ENCODE results near the gene FERD3L.
A peak's percentile ranks its signal among the peaks of the same experiment; 100 is the strongest.

FERD3L gene

DNA sequence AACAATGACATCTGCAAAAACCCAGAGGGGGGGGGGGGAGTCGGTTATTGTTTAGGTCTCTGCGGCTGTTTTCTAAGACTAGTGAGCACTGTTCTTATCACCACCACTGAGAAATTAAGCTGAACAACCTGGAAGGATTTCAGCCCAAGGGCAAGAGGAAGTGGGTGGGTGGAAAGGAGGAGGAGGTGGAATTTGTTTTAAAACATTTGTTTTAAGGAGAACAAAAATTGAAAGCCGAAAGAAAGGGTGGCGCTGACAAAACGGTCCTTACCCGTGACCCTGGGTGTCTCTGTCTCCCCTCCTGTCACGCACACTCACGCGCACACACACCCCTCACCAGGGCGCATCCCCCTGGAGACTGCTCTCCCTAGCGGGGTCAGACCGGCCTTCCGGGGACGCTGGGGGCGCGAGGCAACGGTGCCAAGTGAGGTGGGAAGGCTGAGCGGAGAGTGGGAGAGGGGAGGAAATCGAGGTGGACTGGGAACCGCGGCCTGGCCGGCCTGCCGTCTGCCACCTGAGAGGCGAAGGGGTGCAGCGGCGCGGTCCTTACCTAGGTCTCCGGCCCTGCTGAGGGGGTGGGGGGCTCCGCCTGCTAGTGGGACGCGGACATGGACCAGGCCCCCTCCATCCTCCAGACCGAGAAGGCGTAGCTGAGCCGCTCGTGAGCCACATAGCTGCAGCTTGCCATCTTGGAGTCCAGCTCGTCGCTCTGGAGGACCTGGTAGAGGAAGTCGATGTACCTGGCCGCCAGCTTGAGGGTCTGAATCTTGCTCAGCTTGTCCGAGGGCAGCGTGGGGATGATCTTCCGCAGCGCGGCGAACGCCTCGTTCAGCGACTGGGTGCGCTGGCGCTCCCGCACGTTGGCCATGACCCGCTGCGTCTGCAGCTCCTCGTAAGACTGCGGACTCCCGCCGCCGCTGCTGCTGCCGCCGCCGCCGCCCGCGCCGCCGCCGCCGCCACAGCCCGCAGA, 28.8 kb downstream of the FERD3L start:
- peak in 1 of 2 experiments; percentile 56 for DNase-seq

DNA sequence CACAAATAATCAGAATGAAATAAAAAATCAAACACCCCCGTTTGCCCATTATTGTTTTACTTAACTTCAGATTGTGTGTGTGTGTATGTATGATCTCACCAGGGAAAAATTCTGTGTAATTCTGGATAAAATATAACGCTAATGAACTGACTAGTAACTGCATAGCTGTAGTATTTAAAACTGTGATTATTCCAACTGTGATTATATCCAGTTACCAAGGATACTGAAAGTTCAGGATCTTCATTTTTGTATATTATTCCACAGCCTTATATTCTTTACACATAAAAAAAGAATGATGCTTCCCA, 30.7 kb downstream of the FERD3L start:
- no peak for DNase-seq

DNA sequence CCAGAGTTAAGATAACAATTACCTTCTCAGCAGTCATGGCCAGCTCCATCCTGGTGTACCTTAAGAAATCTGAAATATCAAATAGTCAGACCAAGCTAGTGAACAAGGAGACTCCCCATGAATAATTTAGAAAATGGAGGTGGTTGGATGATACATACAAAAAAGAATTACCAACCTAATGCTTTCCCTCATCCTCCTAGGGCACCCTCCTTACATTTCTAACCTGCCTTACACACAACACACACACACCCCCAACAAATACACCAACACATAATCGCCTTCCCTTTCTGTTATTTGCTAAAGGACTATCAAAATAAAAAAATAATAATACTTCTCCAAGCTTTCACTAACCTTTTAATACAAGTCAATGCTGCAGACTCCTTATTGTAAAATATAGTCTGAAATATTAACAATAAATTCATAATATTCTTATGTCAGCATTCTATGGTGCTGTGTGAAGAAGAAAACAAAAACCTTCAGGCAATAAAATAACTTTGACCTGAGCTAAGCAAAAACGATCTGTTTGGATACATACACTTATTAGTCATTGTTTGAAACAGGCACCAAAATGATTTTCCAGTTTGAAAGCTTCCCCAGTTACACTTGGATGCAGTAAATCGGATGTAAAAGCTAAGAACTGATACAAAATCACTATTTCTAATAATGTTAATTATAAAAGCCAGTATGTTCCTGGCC, 31.2 kb downstream of the FERD3L start:
- DNase-seq: no peak

DNA sequence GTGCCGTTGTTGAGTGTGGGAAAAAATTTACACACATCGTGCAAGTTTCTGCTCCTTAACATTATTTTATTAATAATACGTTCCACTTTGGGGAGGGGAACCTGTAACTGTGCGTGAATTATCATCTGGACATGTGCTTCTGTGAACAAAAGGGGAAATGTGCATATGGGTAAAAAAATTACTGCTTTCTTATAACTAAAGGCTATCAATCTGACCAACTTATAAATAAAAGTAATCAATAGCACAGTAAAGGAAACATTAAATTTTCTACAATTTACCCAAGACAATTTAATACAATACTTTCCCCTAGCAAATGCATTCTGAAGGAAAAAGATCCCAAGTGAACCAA, 32.2 kb downstream of the FERD3L start:
- DNase-seq: no peak

- DNase-seq: no peak
Measured at GRCh38 chr7:19112274-19113001, 32.8 kb downstream of the FERD3L start.

GRCh38 chr7:19111474-19112273, 33.5 kb downstream of the FERD3L start:
- no peak for DNase-seq

- DNase-seq: no peak
Measured at GRCh38 chr7:19110776-19111175, 34.4 kb downstream of the FERD3L start.

DNA sequence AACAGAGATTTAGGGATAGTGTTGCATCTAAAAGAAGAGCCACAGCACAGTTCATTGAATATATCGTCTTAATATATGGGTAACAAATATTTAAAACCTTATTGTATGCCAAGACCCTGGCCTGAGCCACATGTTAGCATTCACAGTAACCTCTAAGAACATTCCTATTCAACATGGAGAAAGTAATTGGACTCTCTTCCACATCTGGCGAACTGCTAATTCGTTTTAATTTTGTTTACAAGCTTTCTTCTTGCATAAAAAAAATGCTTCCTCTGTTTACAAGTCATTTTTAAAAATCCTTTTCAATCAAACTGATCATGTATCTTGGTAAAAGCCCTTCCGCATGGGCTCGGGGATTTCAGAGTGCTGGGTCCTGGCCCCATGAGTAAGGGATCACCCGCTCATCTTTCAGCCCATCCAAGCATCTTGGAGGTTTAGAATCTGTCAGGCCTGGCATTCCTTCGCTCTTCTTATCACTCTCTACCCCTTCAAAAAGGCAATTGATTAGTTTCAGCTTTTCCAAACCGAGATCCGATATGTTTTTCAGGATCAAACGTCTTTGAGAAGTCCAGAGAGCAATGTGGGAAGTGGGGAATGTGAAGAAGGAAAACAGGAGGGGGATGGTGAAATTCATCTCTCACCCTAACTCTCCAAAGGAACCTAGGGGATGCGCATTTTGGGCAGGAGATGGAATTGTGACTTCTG, 35.0 kb downstream of the FERD3L start:
- DNase-seq: no peak

DNA sequence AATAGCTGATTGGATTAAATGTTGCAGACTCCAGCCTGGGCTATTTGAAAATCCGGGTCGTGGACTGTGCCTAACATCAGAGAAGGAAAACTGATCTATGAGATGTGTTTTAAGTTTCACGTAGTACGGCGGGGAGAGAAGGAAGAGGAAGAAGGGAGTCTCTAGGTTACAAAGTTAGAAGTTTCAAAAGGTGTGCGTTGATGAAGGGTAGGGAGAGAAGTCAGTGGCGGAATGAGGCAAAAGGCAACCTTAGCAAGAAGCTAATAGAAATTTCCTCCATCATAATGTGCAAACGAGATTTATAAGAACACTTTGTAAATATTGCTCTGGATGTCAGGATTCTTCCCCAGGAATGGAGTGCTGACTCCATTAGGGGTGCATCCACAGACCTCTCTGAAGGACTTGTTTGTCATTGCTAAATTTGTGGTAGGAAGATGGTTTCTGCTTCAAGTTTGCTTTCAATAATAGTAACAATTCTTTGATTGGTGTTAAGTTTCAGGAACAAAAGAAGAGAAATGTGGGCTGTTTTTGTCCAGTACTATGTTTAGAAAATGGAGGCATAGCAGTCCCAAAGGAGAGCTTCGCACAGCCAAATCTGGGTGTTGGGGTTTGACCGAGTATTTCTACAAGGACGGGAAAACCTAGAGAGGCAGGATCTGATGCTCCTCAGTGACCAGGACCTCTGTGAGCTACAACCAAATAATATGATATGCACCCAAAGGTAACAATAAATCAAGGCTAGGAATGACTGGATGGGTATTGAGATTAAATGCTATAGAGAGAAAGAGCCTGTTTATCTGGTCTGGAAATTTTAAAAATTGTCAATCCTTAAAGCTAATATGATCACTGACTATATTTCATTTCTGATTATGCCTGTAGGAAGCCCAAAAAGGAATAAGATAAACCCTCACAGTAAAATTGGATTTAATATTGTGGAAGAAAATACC, 35.9 kb downstream of the FERD3L start:
- DNase-seq: no peak

DNA sequence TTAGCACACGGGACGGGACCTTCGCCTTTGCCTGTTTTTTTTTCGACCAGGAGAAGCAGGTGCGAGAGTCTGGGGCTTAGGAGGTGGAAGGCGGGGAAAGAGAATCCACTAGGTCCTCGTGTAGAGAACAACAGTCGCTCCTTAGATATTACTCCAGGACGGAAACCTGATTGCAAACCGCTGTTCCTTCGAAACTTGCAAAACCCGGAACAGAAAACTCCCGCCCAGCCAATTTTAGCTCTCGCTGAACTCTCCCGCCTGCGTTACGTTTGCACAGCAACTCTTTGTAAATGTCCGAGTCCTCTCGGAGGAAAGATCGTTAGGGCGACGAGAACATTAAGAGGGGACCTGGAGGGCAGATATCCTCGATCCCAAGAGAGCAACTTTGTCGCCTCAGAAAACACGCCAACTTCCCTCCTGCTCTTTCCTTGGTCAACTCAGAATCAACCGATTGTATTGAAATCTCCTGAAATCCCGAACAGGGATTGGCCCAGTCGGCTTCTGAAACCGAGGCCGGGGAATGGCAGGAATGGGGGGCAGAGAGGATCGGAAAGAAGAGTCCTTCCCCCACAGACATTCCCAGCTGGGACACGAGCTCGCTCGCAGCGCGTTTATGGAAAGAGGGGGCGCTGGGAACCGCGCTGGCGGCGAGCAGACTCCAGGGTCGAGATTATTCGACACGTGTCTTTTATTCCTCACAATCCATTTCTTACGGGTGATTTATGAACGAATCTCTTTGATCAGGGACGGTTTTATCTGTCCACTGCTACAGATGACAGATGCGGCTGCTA, 37.7 kb downstream of the FERD3L start:
- no peak for DNase-seq

GRCh38 chr7:19107081-19107355, 38.2 kb downstream of the FERD3L start:
- DNase-seq: no peak

GRCh38 chr7:19106241-19107080, 38.8 kb downstream of the FERD3L start:
- DNase-seq: no peak

DNA sequence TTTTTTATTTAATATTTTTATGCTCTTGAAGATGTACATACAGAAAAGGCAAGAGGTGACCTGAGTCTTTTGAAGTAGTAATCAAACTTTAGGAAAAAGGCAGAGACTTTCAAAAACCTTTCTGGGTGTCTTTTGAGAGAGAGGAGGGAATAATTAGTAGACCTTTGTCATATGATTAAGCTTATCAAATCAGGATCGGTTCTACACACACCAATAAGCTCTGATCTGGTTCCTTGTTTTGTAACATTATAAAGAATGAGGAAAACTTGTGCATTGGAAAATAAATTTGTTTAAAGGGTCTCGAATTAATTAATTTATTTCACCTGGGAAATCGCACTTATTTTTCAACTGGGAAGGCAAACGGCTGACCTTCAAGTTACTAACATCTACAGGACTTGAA, 39.7 kb downstream of the FERD3L start:
- DNase-seq: no peak

- no peak for DNase-seq
Measured at GRCh38 chr7:19104811-19105210, 40.4 kb downstream of the FERD3L start.

DNA sequence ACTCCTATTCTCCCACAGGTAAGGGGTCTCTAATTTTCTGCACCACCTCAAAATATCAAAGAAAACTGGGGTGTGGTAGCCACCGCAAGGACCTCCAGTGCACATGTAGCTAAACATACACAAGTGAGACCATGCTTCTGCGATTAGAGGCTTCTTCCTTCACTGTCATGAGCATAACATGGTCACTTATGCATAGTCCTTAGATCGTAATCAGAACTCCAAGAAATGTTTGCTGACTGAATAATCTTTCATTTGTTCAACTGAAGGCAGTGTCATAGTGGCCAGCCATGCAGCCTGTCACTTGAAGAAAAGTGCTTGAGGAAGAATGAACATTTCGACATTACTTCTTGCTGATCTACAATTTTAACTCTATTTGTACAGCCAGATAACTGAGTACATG, 42.3 kb downstream of the FERD3L start:
- no peak for DNase-seq

- no peak for DNase-seq
Measured at GRCh38 chr7:19101909-19102308, 43.3 kb downstream of the FERD3L start.

- DNase-seq: no peak
Measured at GRCh38 chr7:19101472-19101871, 43.7 kb downstream of the FERD3L start.

DNA sequence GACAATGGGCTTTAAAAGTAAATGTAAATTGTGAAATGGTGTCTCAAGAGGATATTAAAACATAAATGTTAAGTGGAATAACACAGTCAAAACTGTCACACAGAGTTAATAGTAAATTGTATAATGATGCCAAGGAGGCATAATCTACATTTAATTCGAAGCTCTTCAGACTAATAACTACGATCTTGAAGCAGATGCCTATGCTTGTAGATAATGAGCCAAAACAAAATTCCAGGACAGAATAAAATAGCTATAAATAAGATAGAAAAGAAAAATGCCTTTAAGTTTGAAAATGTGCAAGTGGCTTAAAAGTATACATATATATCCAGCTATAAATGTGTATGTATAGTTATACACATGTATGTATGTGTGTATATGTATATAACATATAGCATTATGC, 45.3 kb downstream of the FERD3L start:
- no peak for DNase-seq

DNA sequence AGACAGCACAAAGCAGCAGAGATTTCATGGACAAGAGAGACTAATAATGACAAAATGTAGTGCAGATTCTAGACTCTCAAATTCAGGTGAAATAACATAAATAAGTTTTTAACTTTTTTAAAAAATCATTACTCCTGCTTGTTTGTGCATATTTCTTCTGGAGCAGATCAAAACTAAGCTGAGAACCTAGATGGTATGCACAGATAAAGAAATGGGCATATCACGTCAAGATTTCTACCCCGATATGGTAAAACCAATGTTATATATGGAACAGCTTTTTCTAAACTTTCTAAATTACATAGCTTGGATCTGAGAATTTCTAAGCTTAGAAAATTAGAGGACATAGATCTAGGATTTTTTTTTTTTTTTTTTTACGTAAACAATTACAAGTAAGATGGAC, 46.0 kb downstream of the FERD3L start:
- DNase-seq: no peak

GRCh38 chr7:19098510-19098909, 46.7 kb downstream of the FERD3L start:
- no peak for DNase-seq

All from NCI-H526 (cell line).